Measurements from ENCODE around the gene L1CAM. TPM values are rescaled to one million over a fixed set of nuclear protein-coding genes. Genes with fewer than 3 reads are reported as not detected.
"Not testable (repeated sequence)": the region's sequence is repeated elsewhere in the genome, so short reads cannot be mapped to it uniquely, and the experiment has no call there.

The L1CAM gene
- total RNA-seq, 3 donors from 2014 or later (not counting 1 experiment from before 2014, with no cell fraction given) = 0.23 to 0.98 TPM; not detected in 1

GRCh38 chrX:153818571-153819383 lies 67.2 kb downstream of the L1CAM start:
- Histone ChIP-seq H3K27ac (ENCODE audit: low read length) (peak overlapping the region; percentile 51), H3K4me3 (ENCODE audit: low read length) (peak overlapping the region; percentile 15), H3K36me3 (ENCODE audit: control insufficient read depth, insufficient read depth, low read length) (no peaks in the 10 kb centered on the region), H3K9me3 (ENCODE audit: control insufficient read depth, insufficient read depth, low read length) (no peaks in the 10 kb centered on the region), H3K27me3 (ENCODE audit: control insufficient read depth, insufficient read depth, low read length) (no peaks in the 10 kb centered on the region), H3K4me1 (ENCODE audit: control insufficient read depth, insufficient read depth, low read length) (peaks cover 85% of the 10 kb centered on the region)
- H3K27me3 Mint-ChIP-seq (ENCODE audit: low read depth in 2 of 2) = peaks cover 0 to 7% of the 10 kb centered on the region in 2 donors
- H3K4me1 Mint-ChIP-seq = peaks cover 56 to 60% of the 10 kb centered on the region in 2 donors
- ATAC-seq (peak; percentile 58 to 72 (median 70)), DNase-seq (peak; percentile 60 to 79)
- peak overlapping the region; percentile 66 for H3K4me3 Mint-ChIP-seq
- H3K27ac Mint-ChIP-seq = peak overlapping the region; percentile 26 to 83
- H3K36me3 Mint-ChIP-seq = no peaks in the 10 kb centered on the region
- TF ChIP-seq, protein P1, sequence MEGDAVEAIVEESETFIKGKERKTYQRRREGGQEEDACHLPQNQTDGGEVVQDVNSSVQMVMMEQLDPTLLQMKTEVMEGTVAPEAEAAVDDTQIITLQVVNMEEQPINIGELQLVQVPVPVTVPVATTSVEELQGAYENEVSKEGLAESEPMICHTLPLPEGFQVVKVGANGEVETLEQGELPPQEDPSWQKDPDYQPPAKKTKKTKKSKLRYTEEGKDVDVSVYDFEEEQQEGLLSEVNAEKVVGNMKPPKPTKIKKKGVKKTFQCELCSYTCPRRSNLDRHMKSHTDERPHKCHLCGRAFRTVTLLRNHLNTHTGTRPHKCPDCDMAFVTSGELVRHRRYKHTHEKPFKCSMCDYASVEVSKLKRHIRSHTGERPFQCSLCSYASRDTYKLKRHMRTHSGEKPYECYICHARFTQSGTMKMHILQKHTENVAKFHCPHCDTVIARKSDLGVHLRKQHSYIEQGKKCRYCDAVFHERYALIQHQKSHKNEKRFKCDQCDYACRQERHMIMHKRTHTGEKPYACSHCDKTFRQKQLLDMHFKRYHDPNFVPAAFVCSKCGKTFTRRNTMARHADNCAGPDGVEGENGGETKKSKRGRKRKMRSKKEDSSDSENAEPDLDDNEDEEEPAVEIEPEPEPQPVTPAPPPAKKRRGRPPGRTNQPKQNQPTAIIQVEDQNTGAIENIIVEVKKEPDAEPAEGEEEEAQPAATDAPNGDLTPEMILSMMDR (IDR thresholded peaks at IDR 0.05) = no peak
- H3K9me3 Mint-ChIP-seq = no peaks in the 10 kb centered on the region
- WGBS (ENCODE audit: insufficient coverage) = 10% methylated on average over 67 of the region's 67 CpGs
- intact Hi-C loops (cut with micrococcal nuclease) = loop anchor here (5.0 kb wide), 1 partner anchor 89 kb away; no protein-coding TSS in a partner anchor

GRCh38 chrX:153818064-153818463 lies 67.9 kb downstream of the L1CAM start:
- H3K9me3 ChIP-seq (ENCODE audit: control insufficient read depth, insufficient read depth, low read length); H3K36me3 Mint-ChIP-seq; ATAC-seq; DNase-seq; H3K27me3 ChIP-seq (ENCODE audit: control insufficient read depth, insufficient read depth, low read length); H3K4me3 ChIP-seq (ENCODE audit: low read length); H3K27ac ChIP-seq (ENCODE audit: low read length); H3K27me3 Mint-ChIP-seq (ENCODE audit: low read depth in 2 of 2); H3K36me3 ChIP-seq (ENCODE audit: control insufficient read depth, insufficient read depth, low read length); H3K27ac Mint-ChIP-seq; H3K9me3 Mint-ChIP-seq: not testable (repeated sequence)
- intact Hi-C loops (cut with micrococcal nuclease) = loop anchor here (5.0 kb wide), 1 partner anchor 89 kb away; no protein-coding TSS in a partner anchor
- H3K4me3 Mint-ChIP-seq = peak overlapping the region; percentile 78
- WGBS (ENCODE audit: insufficient coverage) = 81% methylated on average over 6 of the region's 9 CpGs
- peaks cover 56 to 59% of the 10 kb centered on the region in 2 donors for H3K4me1 Mint-ChIP-seq
- peaks cover 81% of the 10 kb centered on the region for H3K4me1 ChIP-seq (ENCODE audit: control insufficient read depth, insufficient read depth, low read length)

DNA sequence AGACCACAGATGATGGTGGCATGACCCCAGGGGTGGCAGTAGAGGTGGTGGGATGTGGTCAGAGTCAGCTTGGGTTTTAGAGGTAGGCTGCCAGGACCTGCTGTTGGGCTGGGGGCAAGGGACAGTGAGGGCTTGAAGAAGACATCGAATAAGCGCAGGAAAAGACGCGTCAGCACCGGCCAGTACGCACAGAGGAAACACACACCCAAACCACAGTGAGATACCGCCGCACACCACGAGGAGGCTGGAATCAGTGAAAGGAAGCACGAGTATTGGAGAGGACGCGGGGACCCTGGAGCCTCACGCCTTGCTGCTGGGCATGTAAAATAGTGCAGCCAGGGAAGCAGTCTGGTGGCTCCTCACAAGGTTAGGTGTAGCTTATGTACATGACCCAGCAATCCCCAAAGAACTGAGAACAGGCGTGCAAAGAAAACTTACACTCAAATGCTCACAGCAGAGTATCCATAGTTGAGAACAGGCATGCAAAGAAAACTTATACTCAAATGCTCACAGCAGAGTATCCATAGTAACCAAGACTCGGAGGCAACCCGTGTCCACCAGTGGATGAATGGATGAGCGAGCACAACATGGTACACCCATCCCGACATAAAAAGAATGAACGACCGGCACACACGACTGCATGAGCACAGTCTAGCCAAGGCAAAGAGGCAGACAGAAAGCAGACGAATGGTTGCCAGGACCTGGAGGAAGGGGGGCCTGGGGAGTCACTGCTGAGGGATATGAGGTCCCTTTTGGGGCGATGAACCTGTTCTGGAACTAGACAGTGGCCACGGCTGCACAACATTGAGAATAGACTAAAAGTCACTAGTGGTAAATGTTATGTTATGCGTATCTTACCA lies 68.9 kb downstream of the L1CAM start:
- intact Hi-C loops (cut with micrococcal nuclease) = loop anchor here (5.0 kb wide), 1 partner anchor 90 kb away; no protein-coding TSS in a partner anchor
- WGBS (ENCODE audit: insufficient coverage) = 46% methylated on average over 16 of the region's 25 CpGs

More for the DNA sequence above, 68.9 kb downstream of the L1CAM start:
- H3K4me1 Mint-ChIP-seq = peaks cover 52 to 58% of the 10 kb centered on the region in 2 donors
- Histone ChIP-seq H3K27me3 (ENCODE audit: control insufficient read depth, insufficient read depth, low read length) (no peaks in the 10 kb centered on the region), H3K27ac (ENCODE audit: low read length) (peak overlapping the region; percentile 27), H3K9me3 (ENCODE audit: control insufficient read depth, insufficient read depth, low read length) (no peaks in the 10 kb centered on the region), H3K4me3 (ENCODE audit: low read length) (no peak overlapping the region), H3K36me3 (ENCODE audit: control insufficient read depth, insufficient read depth, low read length) (no peaks in the 10 kb centered on the region), H3K4me1 (ENCODE audit: control insufficient read depth, insufficient read depth, low read length) (peaks cover 71% of the 10 kb centered on the region)
- DNase-seq (peak; percentile 56 to 74), ATAC-seq (peak; percentile 60 to 71 (median 68))
- no peaks in the 10 kb centered on the region for H3K36me3 Mint-ChIP-seq
- TF ChIP-seq, protein P1 (IDR thresholded peaks at IDR 0.05) = no peak
- H3K4me3 Mint-ChIP-seq = peak overlapping the region; percentile 78
- peaks cover 0 to 7% of the 10 kb centered on the region in 2 donors for H3K27me3 Mint-ChIP-seq (ENCODE audit: low read depth in 2 of 2)
- no peaks in the 10 kb centered on the region for H3K9me3 Mint-ChIP-seq
- H3K27ac Mint-ChIP-seq = peak overlapping the region; percentile 71 to 87

Data from natural killer cell (primary cell).